Suprapubic skin (tissue), 3 donors: Measurements from ENCODE around the gene RPL36AL.

Experiments
- CTCF ChIP-seq, 2 donors: fragments of 200-600 bp in 1 of 2; fragments of 450-650 bp in 1 of 2; sonication (generic) in 1 of 2; IDR thresholded peaks; one replicate each; pipeline ENCODE4 v1.5.1; 2016 to 2019; ENCODE audit warnings: antibody characterized with exemption in 2 of 2, mild to moderate bottlenecking in 1 of 2, moderate library complexity in 1 of 2
- POLR2A ChIP-seq, 2 donors: fragments of 450-650 bp; IDR thresholded peaks; one replicate each; pipeline ENCODE4 v1.6.1; 2017; ENCODE audit warnings: antibody characterized with exemption in 2 of 2, mild to moderate bottlenecking in 2 of 2, moderate library complexity in 2 of 2

- no peak for TF ChIP-seq POLR2A (IDR thresholded peaks at IDR 0.05)
- TF ChIP-seq CTCF (IDR thresholded peaks at IDR 0.05): no peak
Measured at GRCh38 chr14:49581209-49582112, 39.0 kb downstream of the RPL36AL start.
